K562 (cell line): Measurements from ENCODE around the gene CDC45. TPM values are rescaled to one million over a fixed set of nuclear protein-coding genes. Genes with fewer than 3 reads are reported as not detected.

Experiments
- ARID1B ChIP-seq: fragments of 450-650 bp; IDR thresholded peaks from 2 replicates; pipeline ENCODE4 v1.6.1; 2016; ENCODE audit warnings: antibody characterized with exemption, mild to moderate bottlenecking, inconsistent platforms
- CC2D1A ChIP-seq: fragments of 450-650 bp; IDR thresholded peaks from 2 replicates; pipeline ENCODE4 v1.6.1; 2017; ENCODE audit warnings: mild to moderate bottlenecking
- CEBPG ChIP-seq, 3 experiments: fragments of 200-800 bp in 1 of 3; sonication (Bioruptor generic) in 1 of 3; sonication (generic) in 1 of 3; formaldehyde crosslinking in 1 of 3; IDR thresholded peaks in 2 of 3; conservative IDR thresholded peaks in 1 of 3; 2 replicates each; pipeline versions ENCODE4 v1.6.1 to v1.8.0; 2016 to 2022; ENCODE audit warnings: missing compliant biosample characterization in 2 of 3, missing genetic modification characterization in 2 of 3, mild to moderate bottlenecking in 1 of 3, missing genetic modification reagents in 1 of 3
- CHCHD3 ChIP-seq: fragments of 250-450 bp; sonication (Bioruptor Pico); IDR thresholded peaks from 2 replicates; pipeline ENCODE4 v2.1.2; 2022; ENCODE audit warnings: mild to moderate bottlenecking
- CSDE1 ChIP-seq, 2 experiments: fragments of 450-650 bp; IDR thresholded peaks; 2 replicates each; pipeline ENCODE4 v1.6.1; 2016; ENCODE audit warnings: mild to moderate bottlenecking in 1 of 2
- GTF2E2 ChIP-seq: fragments of 200-800 bp; sonication (Bioruptor generic); IDR thresholded peaks from 2 replicates; pipeline ENCODE4 v1.6.1; 2016; ENCODE audit warnings: missing genetic modification characterization, missing compliant biosample characterization
- HCFC1 ChIP-seq: IDR thresholded peaks from 2 replicates; pipeline ENCODE4 v1.6.1; 2012; ENCODE audit warnings: low read depth, low read length, improper control_type of control experiment
- KDM1A ChIP-seq, 2 experiments: fragments of 450-650 bp; IDR thresholded peaks; 2 replicates each; pipeline ENCODE4 v1.6.1; 2016; ENCODE audit warnings: mild to moderate bottlenecking in 2 of 2
- KLF1 ChIP-seq: fragments of 450-650 bp; IDR thresholded peaks from 2 replicates; pipeline ENCODE4 v1.6.1; 2016; ENCODE audit warnings: missing genetic modification characterization, missing compliant biosample characterization
- KLF13 ChIP-seq: fragments of 450-650 bp; IDR thresholded peaks from 2 replicates; pipeline ENCODE4 v1.6.1; 2016; ENCODE audit warnings: missing genetic modification characterization, low read depth, mild to moderate bottlenecking, missing compliant biosample characterization, moderate library complexity, borderline replicate concordance
- LCOR ChIP-seq: sonication (generic); formaldehyde crosslinking; IDR thresholded peaks from 2 replicates; pipeline ENCODE4 v1.8.0; 2022; ENCODE audit warnings: mild to moderate bottlenecking, missing genetic modification reagents
- MAFG ChIP-seq: fragments of 450-650 bp; conservative IDR thresholded peaks from 2 replicates; pipeline ENCODE4 v1.6.1; 2016; ENCODE audit warnings: missing genetic modification characterization, missing compliant biosample characterization
- MTF1 ChIP-seq: fragments of 250-450 bp; sonication (Bioruptor Pico); IDR thresholded peaks from 2 replicates; pipeline ENCODE4 v1.9.0; 2021; ENCODE audit warnings: moderate library complexity, mild to moderate bottlenecking, inconsistent platforms, borderline replicate concordance
- NONO ChIP-seq, 2 experiments: fragments of 200-400 bp in 1 of 2; fragments of 450-650 bp in 1 of 2; formaldehyde crosslinking in 1 of 2; IDR thresholded peaks; 2 replicates each; pipeline ENCODE4 v1.6.1; 2017; ENCODE audit warnings: low read depth in 2 of 2, mild to moderate bottlenecking in 2 of 2, moderate library complexity in 2 of 2, low read length in 1 of 2
- NR3C1 ChIP-seq: sonication (generic); formaldehyde crosslinking; IDR thresholded peaks from 2 replicates; pipeline ENCODE4 v1.8.1; 2022; ENCODE audit warnings: missing genetic modification reagents
- PML ChIP-seq: IDR thresholded peaks from 2 replicates; pipeline ENCODE4 v1.6.1; 2012; ENCODE audit warnings: low read length, inconsistent platforms
- RBFOX2 ChIP-seq: fragments of 200-400 bp; formaldehyde crosslinking; IDR thresholded peaks from 2 replicates; pipeline ENCODE4 v1.6.1; 2017; ENCODE audit warnings: low read depth, mild to moderate bottlenecking, low read length, moderate library complexity
- RBM17 ChIP-seq: fragments of 200-400 bp; formaldehyde crosslinking; IDR thresholded peaks from 2 replicates; pipeline ENCODE4 v1.6.1; 2017; ENCODE audit warnings: low read depth, mild to moderate bottlenecking, low read length, borderline replicate concordance
- TCF7L2 ChIP-seq: fragments of 150-350 bp; IDR thresholded peaks from 2 replicates; pipeline ENCODE4 v1.6.1; 2016; ENCODE audit warnings: low read depth, mild to moderate bottlenecking, low read length, moderate library complexity
- WHSC1 ChIP-seq: IDR thresholded peaks from one replicate; pipeline ENCODE4 v1.6.1; 2012; ENCODE audit warnings: low read length, control low read depth, inconsistent platforms
- ZBTB1 ChIP-seq: sonication (generic); formaldehyde crosslinking; IDR thresholded peaks from 2 replicates; pipeline ENCODE4 v1.8.1; 2023; ENCODE audit warnings: missing genetic modification reagents, low read depth, mild to moderate bottlenecking, borderline replicate concordance
- ZNF57 ChIP-seq: fragments of 450-650 bp; formaldehyde crosslinking; IDR thresholded peaks from 2 replicates; pipeline ENCODE4 v1.4.0; 2020; ENCODE audit warnings: mild to moderate bottlenecking, moderate library complexity
- polyA plus RNA-seq, 8 experiments: library from polyadenylated mRNA; depleted of rRNA in 4 of 8; stranded (reverse) in 5 of 8; unstranded in 3 of 8; fragments of >200 nt; fragmentation: Nextera tagmentation in 2 of 8; fragmentation: Illumina TruSeq in 1 of 8; extraction: Ambion mirVana in 2 of 8; extraction: Trizol in 1 of 8; gene quantifications; 2 replicates each; pipeline versions ENCODE4 v1.2.1 to v1.2.3, GENCODE V29; 2011 to 2014; ENCODE audit warnings: inconsistent platforms in 1 of 8, missing spikeins in 1 of 8
- total RNA-seq, 7 experiments: library from RNA; depleted of rRNA in 6 of 7; stranded (reverse); fragments of >200 nt in 6 of 7; fragmentation: Illumina TruSeq in 2 of 7; extraction: Trizol in 2 of 7; gene quantifications; 2 replicates each; pipeline versions ENCODE4 v1.2.1 to v1.2.3, GENCODE V29; 2011 to 2021; ENCODE audit warnings: low replicate concordance in 1 of 7
- TF ChIP-seq, protein P1 (sequence below), 2 experiments: fragments of 150-350 bp in 1 of 2; IDR thresholded peaks; 2 replicates each; pipeline ENCODE4 v1.6.1; 2012 to 2016; ENCODE audit warnings: low read depth in 2 of 2, low read length in 2 of 2, mild to moderate bottlenecking in 1 of 2, moderate library complexity in 1 of 2
- TF ChIP-seq, protein P2 (sequence below): fragments of 250-450 bp; sonication (Bioruptor Pico); IDR thresholded peaks from 2 replicates; pipeline ENCODE4 v1.4.0; 2020; ENCODE audit warnings: mild to moderate bottlenecking, moderate library complexity

CDC45 gene
- total and polyA plus RNA-seq, 9 of the 15 experiments (the other 6 are each of a cell fraction or from before 2014, with no cell fraction given) = 251 to 580 (median 410) TPM

GRCh38 chr22:19447330-19448075, 32.2 kb upstream of the CDC45 start, which contains the start of gene C22orf39 (continued):
- TF ChIP-seq NR3C1 (CRISPR knock-in tag) = no peak
- TF ChIP-seq WHSC1 = peak; percentile 41
- no peak for TF ChIP-seq CC2D1A
- peak in 1 of 2 experiments; percentile 99; a peak in 2 of 4 replicates for TF ChIP-seq NONO (IDR thresholded peaks at IDR 0.05; ENCODE audit: low read depth in 2 of 2, low read length in 1 of 2)
- no peak for TF ChIP-seq LCOR (CRISPR knock-in tag)
- TF ChIP-seq HCFC1 = peak; percentile 58; the same call in 1 of the 2 replicates
- no peak for TF ChIP-seq TCF7L2
- no peak for TF ChIP-seq ZBTB1
- TF ChIP-seq ZNF57 (CRISPR knock-in tag) = 0 out of 2 replicates have a peak, but pooled peaks have one; percentile 73
- no peak; the same call in 1 of the 2 replicates for TF ChIP-seq ARID1B
- peak; percentile 32; the same call in 1 of the 2 replicates for TF ChIP-seq KLF13 (tag)
- no peak for TF ChIP-seq CEBPG (CRISPR knock-in tag; IDR thresholded peaks at IDR 0.05)
- TF ChIP-seq CEBPG (tag; conservative IDR thresholded peaks at IDR 0.05 in 1 of 2, IDR thresholded peaks at IDR 0.05 in 1 of 2) = no peak
- TF ChIP-seq GTF2E2 (tag) = no peak
- TF ChIP-seq KLF1 = peak; percentile 84; the same call in 1 of the 2 replicates
- no peak for TF ChIP-seq MTF1 (CRISPR knock-in tag)
- TF ChIP-seq RBFOX2 = peak; percentile 100
- TF ChIP-seq PML = peak; percentile 79; the same call in 1 of the 2 replicates
- no peak for TF ChIP-seq MAFG (tag)
- TF ChIP-seq RBM17 = no peak
- TF ChIP-seq CSDE1 (IDR thresholded peaks at IDR 0.05) = no peak
- TF ChIP-seq CHCHD3 (CRISPR knock-in tag) = peak; percentile 29
- TF ChIP-seq, protein P1, sequence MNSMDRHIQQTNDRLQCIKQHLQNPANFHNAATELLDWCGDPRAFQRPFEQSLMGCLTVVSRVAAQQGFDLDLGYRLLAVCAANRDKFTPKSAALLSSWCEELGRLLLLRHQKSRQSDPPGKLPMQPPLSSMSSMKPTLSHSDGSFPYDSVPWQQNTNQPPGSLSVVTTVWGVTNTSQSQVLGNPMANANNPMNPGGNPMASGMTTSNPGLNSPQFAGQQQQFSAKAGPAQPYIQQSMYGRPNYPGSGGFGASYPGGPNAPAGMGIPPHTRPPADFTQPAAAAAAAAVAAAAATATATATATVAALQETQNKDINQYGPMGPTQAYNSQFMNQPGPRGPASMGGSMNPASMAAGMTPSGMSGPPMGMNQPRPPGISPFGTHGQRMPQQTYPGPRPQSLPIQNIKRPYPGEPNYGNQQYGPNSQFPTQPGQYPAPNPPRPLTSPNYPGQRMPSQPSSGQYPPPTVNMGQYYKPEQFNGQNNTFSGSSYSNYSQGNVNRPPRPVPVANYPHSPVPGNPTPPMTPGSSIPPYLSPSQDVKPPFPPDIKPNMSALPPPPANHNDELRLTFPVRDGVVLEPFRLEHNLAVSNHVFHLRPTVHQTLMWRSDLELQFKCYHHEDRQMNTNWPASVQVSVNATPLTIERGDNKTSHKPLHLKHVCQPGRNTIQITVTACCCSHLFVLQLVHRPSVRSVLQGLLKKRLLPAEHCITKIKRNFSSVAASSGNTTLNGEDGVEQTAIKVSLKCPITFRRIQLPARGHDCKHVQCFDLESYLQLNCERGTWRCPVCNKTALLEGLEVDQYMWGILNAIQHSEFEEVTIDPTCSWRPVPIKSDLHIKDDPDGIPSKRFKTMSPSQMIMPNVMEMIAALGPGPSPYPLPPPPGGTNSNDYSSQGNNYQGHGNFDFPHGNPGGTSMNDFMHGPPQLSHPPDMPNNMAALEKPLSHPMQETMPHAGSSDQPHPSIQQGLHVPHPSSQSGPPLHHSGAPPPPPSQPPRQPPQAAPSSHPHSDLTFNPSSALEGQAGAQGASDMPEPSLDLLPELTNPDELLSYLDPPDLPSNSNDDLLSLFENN (IDR thresholded peaks at IDR 0.05; ENCODE audit: low read depth in 2 of 2, low read length in 2 of 2) = peak in 1 of 2 experiments; percentile 44; a peak in 2 of 4 replicates
- TF ChIP-seq, protein P2, sequence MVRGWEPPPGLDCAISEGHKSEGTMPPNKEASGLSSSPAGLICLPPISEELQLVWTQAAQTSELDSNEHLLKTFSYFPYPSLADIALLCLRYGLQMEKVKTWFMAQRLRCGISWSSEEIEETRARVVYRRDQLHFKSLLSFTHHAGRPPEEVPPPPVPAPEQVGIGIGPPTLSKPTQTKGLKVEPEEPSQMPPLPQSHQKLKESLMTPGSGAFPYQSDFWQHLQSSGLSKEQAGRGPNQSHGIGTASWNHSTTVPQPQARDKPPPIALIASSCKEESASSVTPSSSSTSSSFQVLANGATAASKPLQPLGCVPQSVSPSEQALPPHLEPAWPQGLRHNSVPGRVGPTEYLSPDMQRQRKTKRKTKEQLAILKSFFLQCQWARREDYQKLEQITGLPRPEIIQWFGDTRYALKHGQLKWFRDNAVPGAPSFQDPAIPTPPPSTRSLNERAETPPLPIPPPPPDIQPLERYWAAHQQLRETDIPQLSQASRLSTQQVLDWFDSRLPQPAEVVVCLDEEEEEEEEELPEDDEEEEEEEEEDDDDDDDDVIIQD = peak; percentile 41; the same call in 1 of the 2 replicates
- no peak for TF ChIP-seq KDM1A (IDR thresholded peaks at IDR 0.05)
